Ovary (tissue), 9 donors: Measurements from ENCODE around the gene PPP1R18. TPM values are rescaled to one million over a fixed set of nuclear protein-coding genes. Genes with fewer than 3 reads are reported as not detected.

Experiments used
- DNase-seq, 5 donors: peaks; one replicate each; pipeline ENCODE4 v3.0.0-alpha.2; 2019 to 2020
- H3K27ac ChIP-seq, 2 donors: fragments of 200-600 bp; one replicate each; pipeline versions ENCODE4 v1.5.1 to v1.8.0; 2019 to 2022
- H3K27me3 ChIP-seq: fragments of 200-600 bp; one replicate; pipeline ENCODE4 v1.8.0; 2022
- H3K36me3 ChIP-seq: fragments of 200-600 bp; sonication (generic); one replicate; pipeline ENCODE4 v1.5.1; 2019
- H3K4me1 ChIP-seq: one replicate; pipeline ENCODE4 v1.8.1; 2013; ENCODE audit warnings: mild to moderate bottlenecking, moderate library complexity; ENCODE audit not compliant: insufficient read depth
- H3K4me3 ChIP-seq: fragments of 200-600 bp; sonication (generic); one replicate; pipeline ENCODE4 v1.5.1; 2017
- H3K9me3 ChIP-seq, 2 donors: fragments of 200-600 bp in 1 of 2; sonication (generic) in 1 of 2; one replicate each; pipeline versions ENCODE4 v1.5.1 to v1.8.1; 2013 to 2019; ENCODE audit warnings: mild to moderate bottlenecking in 1 of 2, moderate library complexity in 1 of 2
- CTCF ChIP-seq, 3 donors: fragments of 450-650 bp in 2 of 3; fragments of 200-600 bp in 1 of 3; IDR thresholded peaks; one replicate each; pipeline versions ENCODE4 v1.5.1 to v1.8.0; 2016 to 2022; ENCODE audit warnings: antibody characterized with exemption in 3 of 3, mild to moderate bottlenecking in 1 of 3
- EP300 ChIP-seq: sonication (generic); formaldehyde crosslinking; IDR thresholded peaks from one replicate; pipeline ENCODE4 v1.6.1; 2017; ENCODE audit warnings: antibody characterized with exemption
- POLR2A ChIP-seq: fragments of 450-650 bp; IDR thresholded peaks from one replicate; pipeline ENCODE4 v1.6.1; 2017; ENCODE audit warnings: antibody characterized with exemption, mild to moderate bottlenecking, moderate library complexity
- WGBS, 3 donors: extraction: QIAGEN DNeasy Blood & Tissue Kit in 1 of 3; methylation state at CpG; one replicate each; pipeline versions ENCODE4 v1.1.5 to v1.1.7; 2013 to 2017; 5-methylcytosine and 5-hydroxymethylcytosine counted together
- intact Hi-C, 4 donors: fragments of 100-400 bp; cut with DNase I; formaldehyde crosslinking; loops; one replicate each; pipeline versions ENCODE4 v1.11.0 to v1.15.1; 2022 to 2023
- polyA plus RNA-seq, 2 donors: library from polyadenylated mRNA; stranded (reverse); fragments of 200-250 nt in 1 of 2; fragments of 350-450 nt in 1 of 2; fragmentation: Illumina TruSeq in 1 of 2; extraction: RNeasy Lipid Tissue Mini Kit (QIAGEN cat#74804) in 1 of 2; gene quantifications; one replicate each; pipeline ENCODE4 v1.2.3, GENCODE V29; 2013 to 2014
- total RNA-seq, 7 donors: library from RNA; depleted of rRNA in 2 of 7; stranded (reverse); fragments of >200 nt in 2 of 7; fragmentation: NEBNext Ultra II Directional in 3 of 7; extraction: Animal tissue kit (Norgen Biotek cat#: 25700) in 3 of 7; gene quantifications; one replicate each; pipeline versions ENCODE4 v1.1.0 to v1.2.4, GENCODE V29; 2016 to 2023
- donor health status: DM: no; HTN: no; CAD: no; lungs with moderate emphysema.
- donor health status: DM: no; HTN: no; CAD: no.
- donor health status: Bipolar disorder and iron deficiency.
- donor health status: DM: yes; HTN: yes; CAD: no.
- donor health status: DM: no; HTN: no; CAD: no.
- donor health status: DM: yes; HTN: yes; CAD: no.

PPP1R18 gene
- total and polyA plus RNA-seq, 9 donors = 14.7 to 95.9 (median 56.0) TPM

GRCh38 chr6:30688569-30688968 lies 2.1 kb upstream of the PPP1R18 start:
- TF ChIP-seq EP300 = no peak
- TF ChIP-seq POLR2A = no peak
- no peak for TF ChIP-seq CTCF (IDR thresholded peaks at IDR 0.05)
- peak in 2 of 5 donors; percentile 41 for DNase-seq
- Histone ChIP-seq H3K27me3 (no peaks in the 10 kb centered on the region), H3K27ac (peak overlapping the region in 1 of 2 donors; percentile 95), H3K4me1 (peaks cover 8% of the 10 kb centered on the region), H3K9me3 (no peaks in the 10 kb centered on the region), H3K36me3 (no peaks in the 10 kb centered on the region), H3K4me3 (no peak overlapping the region)
- WGBS, 3 donors = 87 to 93% (median 87%) methylated on average over 9 of the region's 9 CpGs
- intact Hi-C loops = loop anchor here in 3 of 4 donors (5.0 to 10.0 kb wide), 2 partner anchors 71 to 196 kb away; partner anchors contain the start of genes DDR1 (in 2 of the 3), MRPS18B (in 1 of the 3) and PPP1R10 (in 1 of the 3)

GRCh38 chr6:30687659-30688431 lies 1.4 kb upstream of the PPP1R18 start:
- intact Hi-C loops = loop anchor here in 3 of 4 donors (2.0 to 10.0 kb wide), 3 partner anchors 33 to 197 kb away; partner anchors contain the start of genes TUBB (in 3 of the 3), DDR1 (in 2 of the 3), MRPS18B (in 1 of the 3) and PPP1R10 (in 1 of the 3)
- Histone ChIP-seq H3K4me3 (peak overlapping the region; percentile 54), H3K4me1 (peaks cover 9% of the 10 kb centered on the region), H3K9me3 (no peaks in the 10 kb centered on the region), H3K27me3 (no peaks in the 10 kb centered on the region), H3K36me3 (no peaks in the 10 kb centered on the region), H3K27ac (peak overlapping the region; percentile 95 to 96)
- peak; percentile 56 to 73 (median 69) for DNase-seq
- WGBS, 3 donors = 9 to 12% (median 10%) methylated on average over 21 to 22 of the region's 22 CpGs
- TF ChIP-seq CTCF (IDR thresholded peaks at IDR 0.05) = peak in 1 of 3 donors; percentile 20
- TF ChIP-seq POLR2A = no peak

- WGBS, 3 donors = 0% methylated on average over 45 to 52 of the region's 52 CpGs
- TF ChIP-seq CTCF (IDR thresholded peaks at IDR 0.05) = no peak
- TF ChIP-seq POLR2A = peak; percentile 64
- peak; percentile 35 for TF ChIP-seq EP300
- H3K36me3 ChIP-seq = no peaks in the 10 kb centered on the region
- peaks cover 10% of the 10 kb centered on the region for H3K4me1 ChIP-seq
- H3K9me3 ChIP-seq = no peaks in the 10 kb centered on the region
- no peaks in the 10 kb centered on the region for H3K27me3 ChIP-seq
- H3K4me3 ChIP-seq = peak overlapping the region; percentile 54
- DNase-seq = peak; percentile 91 to 93 (median 93)
- peak overlapping the region; percentile 95 to 96 for H3K27ac ChIP-seq
- intact Hi-C loops = loop anchor here in 3 of 4 donors (2.0 to 10.0 kb wide), 3 partner anchors 34 to 198 kb away; partner anchors contain the start of genes TUBB (in 3 of the 3), DDR1 (in 2 of the 3), MRPS18B (in 1 of the 3) and PPP1R10 (in 1 of the 3)
Measured at GRCh38 chr6:30686908-30687658, 638 bp upstream of the PPP1R18 start.
